HepG2 (cell line): ENCODE measurements around the gene CBFA2T2. TPM values are rescaled to one million over a fixed set of nuclear protein-coding genes. Genes with fewer than 3 reads are reported as not detected.

Experiments used
- ARHGAP35 ChIP-seq: sonication (generic); formaldehyde crosslinking; IDR thresholded peaks from 2 replicates; pipeline ENCODE4 v1.9.0; 2022; ENCODE audit warnings: mild to moderate bottlenecking, inconsistent platforms, moderate library complexity, missing genetic modification reagents, borderline replicate concordance
- HNF4A ChIP-seq: sonication (generic); formaldehyde crosslinking; IDR thresholded peaks from 2 replicates; pipeline ENCODE4 v1.4.0; 2020; ENCODE audit warnings: missing genetic modification reagents
- HNF4G ChIP-seq, 2 experiments: sonication (generic) in 1 of 2; formaldehyde crosslinking in 1 of 2; IDR thresholded peaks; 2 replicates each; pipeline versions ENCODE4 v1.4.0 to v1.6.1; 2011 to 2020; ENCODE audit warnings: borderline replicate concordance in 2 of 2, low read depth in 2 of 2, mild to moderate bottlenecking in 2 of 2, low read length in 1 of 2, missing genetic modification reagents in 1 of 2, moderate library complexity in 1 of 2
- MTA3 ChIP-seq: sonication (generic); formaldehyde crosslinking; IDR thresholded peaks from 2 replicates; pipeline ENCODE4 v1.4.0; 2020; ENCODE audit warnings: missing genetic modification reagents
- NFYC ChIP-seq: IDR thresholded peaks from 2 replicates; pipeline ENCODE4 v1.6.1; 2016; ENCODE audit warnings: missing genetic modification reagents, missing compliant biosample characterization
- RFX3 ChIP-seq: IDR thresholded peaks from 2 replicates; pipeline ENCODE4 v1.6.1; 2016; ENCODE audit warnings: missing biosample characterization, missing genetic modification reagents
- ZFP90 ChIP-seq: sonication (generic); formaldehyde crosslinking; IDR thresholded peaks from 2 replicates; pipeline ENCODE4 v1.8.0; 2022; ENCODE audit warnings: missing genetic modification reagents, mild to moderate bottlenecking, inconsistent platforms, borderline replicate concordance
- ZNF101 ChIP-seq: sonication (generic); formaldehyde crosslinking; IDR thresholded peaks from 2 replicates; pipeline ENCODE4 v1.4.0; 2020; ENCODE audit warnings: mild to moderate bottlenecking, low read depth, missing genetic modification reagents, borderline replicate concordance
- ZNF570 ChIP-seq: sonication (generic); formaldehyde crosslinking; IDR thresholded peaks from 2 replicates; pipeline ENCODE4 v1.4.0; 2020; ENCODE audit warnings: mild to moderate bottlenecking, missing genetic modification reagents, borderline replicate concordance
- polyA plus RNA-seq, 8 experiments: library from polyadenylated mRNA; depleted of rRNA in 3 of 8; stranded (reverse) in 7 of 8; unstranded in 1 of 8; fragments of >200 nt; fragmentation: Illumina TruSeq in 4 of 8; extraction: Trizol in 4 of 8; gene quantifications; 2 replicates each; pipeline versions ENCODE4 v1.2.1 to v1.2.3, GENCODE V29; 2011 to 2016; ENCODE audit warnings: low read depth in 4 of 8, missing spikeins in 1 of 8, mixed read lengths in 1 of 8; ENCODE audit not compliant: insufficient read depth in 1 of 8
- total RNA-seq, 5 experiments: library from RNA; depleted of rRNA; stranded (reverse); fragments of >200 nt; fragmentation: Illumina TruSeq; extraction: Trizol; gene quantifications; 2 replicates each; pipeline ENCODE4 v1.2.3, GENCODE V29; 2016; ENCODE audit warnings: low read depth in 1 of 5
- TF ChIP-seq, protein P1 (sequence below): sonication (generic); formaldehyde crosslinking; IDR thresholded peaks from 2 replicates; pipeline ENCODE4 v1.4.0; 2020; ENCODE audit warnings: missing genetic modification reagents
- TF ChIP-seq, protein P2 (sequence below): IDR thresholded peaks from 2 replicates; pipeline ENCODE4 v1.6.1; 2016; ENCODE audit warnings: missing genetic modification reagents, missing compliant biosample characterization
- TF ChIP-seq, protein P3 (sequence below): sonication (generic); formaldehyde crosslinking; IDR thresholded peaks from 2 replicates; pipeline ENCODE4 v1.5.1; 2020; ENCODE audit warnings: mild to moderate bottlenecking, missing genetic modification reagents, borderline replicate concordance
- TF ChIP-seq, protein P4 (sequence below): sonication (generic); formaldehyde crosslinking; IDR thresholded peaks from 2 replicates; pipeline ENCODE4 v1.4.0; 2020; ENCODE audit warnings: mild to moderate bottlenecking, missing genetic modification reagents
- TF ChIP-seq, protein P5 (sequence below): sonication (generic); formaldehyde crosslinking; IDR thresholded peaks from 2 replicates; pipeline ENCODE4 v1.5.1; 2020; ENCODE audit warnings: missing genetic modification reagents, mild to moderate bottlenecking, borderline replicate concordance
- TF ChIP-seq, protein P6 (sequence below): sonication (generic); formaldehyde crosslinking; IDR thresholded peaks from 2 replicates; pipeline ENCODE4 v1.8.1; 2022; ENCODE audit warnings: mild to moderate bottlenecking, missing genetic modification reagents

The CBFA2T2 gene
- total and polyA plus RNA-seq, 2 of the 13 experiments (the other 11 are each of a cell fraction or from before 2014, with no cell fraction given), result 6.3 to 21.2 TPM

DNA sequence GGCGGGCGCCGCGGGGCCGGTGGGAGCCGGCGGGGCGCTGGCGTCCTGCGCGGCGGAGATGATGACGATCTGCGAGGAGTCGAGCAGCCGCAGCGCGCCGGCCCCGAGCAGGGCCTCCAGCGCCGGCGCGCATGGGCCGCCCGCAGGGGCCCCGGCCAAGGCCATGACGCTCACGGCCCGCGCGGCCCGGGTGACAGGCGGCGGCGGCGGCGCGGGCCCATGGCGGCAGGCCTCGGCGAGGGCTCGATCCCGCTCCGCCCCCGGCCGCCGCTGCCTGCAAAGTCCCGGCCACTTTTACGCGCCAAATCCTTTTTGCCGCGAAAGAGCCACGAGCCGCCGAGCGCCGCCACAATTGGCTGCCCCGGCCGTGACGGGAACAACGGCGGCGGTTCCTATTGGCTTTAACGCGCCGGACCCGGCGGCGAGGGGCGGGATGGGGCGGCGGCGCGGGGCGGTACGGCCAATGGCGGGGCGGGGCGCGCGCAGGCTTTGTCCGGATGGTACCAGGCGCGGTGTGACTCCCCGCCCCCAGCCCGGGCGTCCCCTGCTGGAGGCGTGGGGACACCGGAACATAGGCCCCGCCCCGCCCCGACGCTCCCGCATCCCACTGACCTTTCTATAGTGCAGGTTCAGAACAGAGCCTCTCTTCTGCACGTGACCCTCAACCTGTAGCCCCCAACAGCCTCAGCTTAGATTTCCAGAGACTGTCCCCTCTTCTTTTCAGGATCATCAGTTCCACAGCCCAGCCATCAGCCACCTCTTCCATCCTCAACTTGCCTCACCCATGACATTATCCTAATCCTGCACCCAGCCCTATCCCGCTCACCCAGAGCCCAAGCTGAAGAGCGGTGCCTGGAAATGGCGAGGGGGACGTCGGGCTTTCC, 196.4 kb downstream of the CBFA2T2 start, which contains the start of gene E2F1 (continued):
- TF ChIP-seq, protein P1, sequence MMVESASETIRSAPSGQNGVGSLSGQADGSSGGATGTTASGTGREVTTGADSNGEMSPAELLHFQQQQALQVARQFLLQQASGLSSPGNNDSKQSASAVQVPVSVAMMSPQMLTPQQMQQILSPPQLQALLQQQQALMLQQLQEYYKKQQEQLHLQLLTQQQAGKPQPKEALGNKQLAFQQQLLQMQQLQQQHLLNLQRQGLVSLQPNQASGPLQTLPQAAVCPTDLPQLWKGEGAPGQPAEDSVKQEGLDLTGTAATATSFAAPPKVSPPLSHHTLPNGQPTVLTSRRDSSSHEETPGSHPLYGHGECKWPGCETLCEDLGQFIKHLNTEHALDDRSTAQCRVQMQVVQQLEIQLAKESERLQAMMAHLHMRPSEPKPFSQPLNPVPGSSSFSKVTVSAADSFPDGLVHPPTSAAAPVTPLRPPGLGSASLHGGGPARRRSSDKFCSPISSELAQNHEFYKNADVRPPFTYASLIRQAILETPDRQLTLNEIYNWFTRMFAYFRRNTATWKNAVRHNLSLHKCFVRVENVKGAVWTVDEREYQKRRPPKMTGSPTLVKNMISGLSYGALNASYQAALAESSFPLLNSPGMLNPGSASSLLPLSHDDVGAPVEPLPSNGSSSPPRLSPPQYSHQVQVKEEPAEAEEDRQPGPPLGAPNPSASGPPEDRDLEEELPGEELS (CRISPR knock-in tag), result peak; percentile 64
- TF ChIP-seq, protein P2, sequence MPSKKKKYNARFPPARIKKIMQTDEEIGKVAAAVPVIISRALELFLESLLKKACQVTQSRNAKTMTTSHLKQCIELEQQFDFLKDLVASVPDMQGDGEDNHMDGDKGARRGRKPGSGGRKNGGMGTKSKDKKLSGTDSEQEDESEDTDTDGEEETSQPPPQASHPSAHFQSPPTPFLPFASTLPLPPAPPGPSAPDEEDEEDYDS (CRISPR knock-in tag), result peak; percentile 89
- TF ChIP-seq, protein P3, sequence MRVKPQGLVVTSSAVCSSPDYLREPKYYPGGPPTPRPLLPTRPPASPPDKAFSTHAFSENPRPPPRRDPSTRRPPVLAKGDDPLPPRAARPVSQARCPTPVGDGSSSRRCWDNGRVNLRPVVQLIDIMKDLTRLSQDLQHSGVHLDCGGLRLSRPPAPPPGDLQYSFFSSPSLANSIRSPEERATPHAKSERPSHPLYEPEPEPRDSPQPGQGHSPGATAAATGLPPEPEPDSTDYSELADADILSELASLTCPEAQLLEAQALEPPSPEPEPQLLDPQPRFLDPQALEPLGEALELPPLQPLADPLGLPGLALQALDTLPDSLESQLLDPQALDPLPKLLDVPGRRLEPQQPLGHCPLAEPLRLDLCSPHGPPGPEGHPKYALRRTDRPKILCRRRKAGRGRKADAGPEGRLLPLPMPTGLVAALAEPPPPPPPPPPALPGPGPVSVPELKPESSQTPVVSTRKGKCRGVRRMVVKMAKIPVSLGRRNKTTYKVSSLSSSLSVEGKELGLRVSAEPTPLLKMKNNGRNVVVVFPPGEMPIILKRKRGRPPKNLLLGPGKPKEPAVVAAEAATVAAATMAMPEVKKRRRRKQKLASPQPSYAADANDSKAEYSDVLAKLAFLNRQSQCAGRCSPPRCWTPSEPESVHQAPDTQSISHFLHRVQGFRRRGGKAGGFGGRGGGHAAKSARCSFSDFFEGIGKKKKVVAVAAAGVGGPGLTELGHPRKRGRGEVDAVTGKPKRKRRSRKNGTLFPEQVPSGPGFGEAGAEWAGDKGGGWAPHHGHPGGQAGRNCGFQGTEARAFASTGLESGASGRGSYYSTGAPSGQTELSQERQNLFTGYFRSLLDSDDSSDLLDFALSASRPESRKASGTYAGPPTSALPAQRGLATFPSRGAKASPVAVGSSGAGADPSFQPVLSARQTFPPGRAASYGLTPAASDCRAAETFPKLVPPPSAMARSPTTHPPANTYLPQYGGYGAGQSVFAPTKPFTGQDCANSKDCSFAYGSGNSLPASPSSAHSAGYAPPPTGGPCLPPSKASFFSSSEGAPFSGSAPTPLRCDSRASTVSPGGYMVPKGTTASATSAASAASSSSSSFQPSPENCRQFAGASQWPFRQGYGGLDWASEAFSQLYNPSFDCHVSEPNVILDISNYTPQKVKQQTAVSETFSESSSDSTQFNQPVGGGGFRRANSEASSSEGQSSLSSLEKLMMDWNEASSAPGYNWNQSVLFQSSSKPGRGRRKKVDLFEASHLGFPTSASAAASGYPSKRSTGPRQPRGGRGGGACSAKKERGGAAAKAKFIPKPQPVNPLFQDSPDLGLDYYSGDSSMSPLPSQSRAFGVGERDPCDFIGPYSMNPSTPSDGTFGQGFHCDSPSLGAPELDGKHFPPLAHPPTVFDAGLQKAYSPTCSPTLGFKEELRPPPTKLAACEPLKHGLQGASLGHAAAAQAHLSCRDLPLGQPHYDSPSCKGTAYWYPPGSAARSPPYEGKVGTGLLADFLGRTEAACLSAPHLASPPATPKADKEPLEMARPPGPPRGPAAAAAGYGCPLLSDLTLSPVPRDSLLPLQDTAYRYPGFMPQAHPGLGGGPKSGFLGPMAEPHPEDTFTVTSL (CRISPR knock-in tag), result no peak
- TF ChIP-seq ZNF570 (CRISPR knock-in tag), result no peak
- TF ChIP-seq, protein P4, sequence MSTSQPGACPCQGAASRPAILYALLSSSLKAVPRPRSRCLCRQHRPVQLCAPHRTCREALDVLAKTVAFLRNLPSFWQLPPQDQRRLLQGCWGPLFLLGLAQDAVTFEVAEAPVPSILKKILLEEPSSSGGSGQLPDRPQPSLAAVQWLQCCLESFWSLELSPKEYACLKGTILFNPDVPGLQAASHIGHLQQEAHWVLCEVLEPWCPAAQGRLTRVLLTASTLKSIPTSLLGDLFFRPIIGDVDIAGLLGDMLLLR (CRISPR knock-in tag), result peak; percentile 97
- no peak for TF ChIP-seq RFX3 (CRISPR knock-in tag)
- TF ChIP-seq, protein P5, sequence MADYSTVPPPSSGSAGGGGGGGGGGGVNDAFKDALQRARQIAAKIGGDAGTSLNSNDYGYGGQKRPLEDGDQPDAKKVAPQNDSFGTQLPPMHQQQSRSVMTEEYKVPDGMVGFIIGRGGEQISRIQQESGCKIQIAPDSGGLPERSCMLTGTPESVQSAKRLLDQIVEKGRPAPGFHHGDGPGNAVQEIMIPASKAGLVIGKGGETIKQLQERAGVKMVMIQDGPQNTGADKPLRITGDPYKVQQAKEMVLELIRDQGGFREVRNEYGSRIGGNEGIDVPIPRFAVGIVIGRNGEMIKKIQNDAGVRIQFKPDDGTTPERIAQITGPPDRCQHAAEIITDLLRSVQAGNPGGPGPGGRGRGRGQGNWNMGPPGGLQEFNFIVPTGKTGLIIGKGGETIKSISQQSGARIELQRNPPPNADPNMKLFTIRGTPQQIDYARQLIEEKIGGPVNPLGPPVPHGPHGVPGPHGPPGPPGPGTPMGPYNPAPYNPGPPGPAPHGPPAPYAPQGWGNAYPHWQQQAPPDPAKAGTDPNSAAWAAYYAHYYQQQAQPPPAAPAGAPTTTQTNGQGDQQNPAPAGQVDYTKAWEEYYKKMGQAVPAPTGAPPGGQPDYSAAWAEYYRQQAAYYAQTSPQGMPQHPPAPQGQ (CRISPR knock-in tag), result no peak
- TF ChIP-seq ZFP90 (CRISPR knock-in tag), result peak; percentile 92; the same call in 1 of the 2 replicates
- TF ChIP-seq MTA3 (CRISPR knock-in tag), result no peak
- TF ChIP-seq HNF4G (IDR thresholded peaks at IDR 0.05; ENCODE audit: borderline replicate concordance, low read depth, low read length), result no peak
- TF ChIP-seq HNF4G (CRISPR knock-in tag; IDR thresholded peaks at IDR 0.05; ENCODE audit: borderline replicate concordance, low read depth), result peak; percentile 59
- TF ChIP-seq NFYC (CRISPR knock-in tag), result peak; percentile 93
- TF ChIP-seq ARHGAP35 (CRISPR knock-in tag), result peak; percentile 68; the same call in 1 of the 2 replicates
- TF ChIP-seq, protein P6, sequence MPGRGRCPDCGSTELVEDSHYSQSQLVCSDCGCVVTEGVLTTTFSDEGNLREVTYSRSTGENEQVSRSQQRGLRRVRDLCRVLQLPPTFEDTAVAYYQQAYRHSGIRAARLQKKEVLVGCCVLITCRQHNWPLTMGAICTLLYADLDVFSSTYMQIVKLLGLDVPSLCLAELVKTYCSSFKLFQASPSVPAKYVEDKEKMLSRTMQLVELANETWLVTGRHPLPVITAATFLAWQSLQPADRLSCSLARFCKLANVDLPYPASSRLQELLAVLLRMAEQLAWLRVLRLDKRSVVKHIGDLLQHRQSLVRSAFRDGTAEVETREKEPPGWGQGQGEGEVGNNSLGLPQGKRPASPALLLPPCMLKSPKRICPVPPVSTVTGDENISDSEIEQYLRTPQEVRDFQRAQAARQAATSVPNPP, result peak; percentile 95
- no peak for TF ChIP-seq HNF4A (CRISPR knock-in tag)
- TF ChIP-seq ZNF101 (CRISPR knock-in tag), result no peak
